PFSK-1 (cell line): ENCODE measurements around the gene SKI.

Experiments used
- FOXP2 ChIP-seq: optimal IDR thresholded peaks from 2 replicates; pipeline ENCODE3; 2011; ENCODE audit warnings: borderline replicate concordance, control low read depth, inconsistent platforms; ENCODE audit not compliant: insufficient read depth; ENCODE audit errors: extremely low read length, extremely low read depth
- POLR2AphosphoS5 ChIP-seq: IDR thresholded peaks from 2 replicates; pipeline ENCODE4 v1.6.1; 2012; ENCODE audit warnings: low read depth, mild to moderate bottlenecking, control low read depth, low read length, moderate library complexity
- TAF1 ChIP-seq: IDR thresholded peaks from 2 replicates; pipeline ENCODE4 v1.6.1; 2012; ENCODE audit warnings: low read length, control low read depth, borderline replicate concordance; ENCODE audit not compliant: insufficient read depth
- TF ChIP-seq, protein P1 (sequence below), 2 experiments: IDR thresholded peaks; 2 replicates each; pipeline versions ENCODE4 v1.6.1 to v1.8.0; 2011 to 2012; ENCODE audit warnings: low read depth in 2 of 2, low read length in 2 of 2, control low read depth in 1 of 2, inconsistent platforms in 1 of 2, mild to moderate bottlenecking in 1 of 2, moderate library complexity in 1 of 2; ENCODE audit not compliant: insufficient read depth in 1 of 2

GRCh38 chr1:2306151-2306978 is 78.2 kb downstream of the SKI start:
- TF ChIP-seq POLR2AphosphoS5 = no peak
- TF ChIP-seq TAF1 = no peak
- TF ChIP-seq, protein P1, sequence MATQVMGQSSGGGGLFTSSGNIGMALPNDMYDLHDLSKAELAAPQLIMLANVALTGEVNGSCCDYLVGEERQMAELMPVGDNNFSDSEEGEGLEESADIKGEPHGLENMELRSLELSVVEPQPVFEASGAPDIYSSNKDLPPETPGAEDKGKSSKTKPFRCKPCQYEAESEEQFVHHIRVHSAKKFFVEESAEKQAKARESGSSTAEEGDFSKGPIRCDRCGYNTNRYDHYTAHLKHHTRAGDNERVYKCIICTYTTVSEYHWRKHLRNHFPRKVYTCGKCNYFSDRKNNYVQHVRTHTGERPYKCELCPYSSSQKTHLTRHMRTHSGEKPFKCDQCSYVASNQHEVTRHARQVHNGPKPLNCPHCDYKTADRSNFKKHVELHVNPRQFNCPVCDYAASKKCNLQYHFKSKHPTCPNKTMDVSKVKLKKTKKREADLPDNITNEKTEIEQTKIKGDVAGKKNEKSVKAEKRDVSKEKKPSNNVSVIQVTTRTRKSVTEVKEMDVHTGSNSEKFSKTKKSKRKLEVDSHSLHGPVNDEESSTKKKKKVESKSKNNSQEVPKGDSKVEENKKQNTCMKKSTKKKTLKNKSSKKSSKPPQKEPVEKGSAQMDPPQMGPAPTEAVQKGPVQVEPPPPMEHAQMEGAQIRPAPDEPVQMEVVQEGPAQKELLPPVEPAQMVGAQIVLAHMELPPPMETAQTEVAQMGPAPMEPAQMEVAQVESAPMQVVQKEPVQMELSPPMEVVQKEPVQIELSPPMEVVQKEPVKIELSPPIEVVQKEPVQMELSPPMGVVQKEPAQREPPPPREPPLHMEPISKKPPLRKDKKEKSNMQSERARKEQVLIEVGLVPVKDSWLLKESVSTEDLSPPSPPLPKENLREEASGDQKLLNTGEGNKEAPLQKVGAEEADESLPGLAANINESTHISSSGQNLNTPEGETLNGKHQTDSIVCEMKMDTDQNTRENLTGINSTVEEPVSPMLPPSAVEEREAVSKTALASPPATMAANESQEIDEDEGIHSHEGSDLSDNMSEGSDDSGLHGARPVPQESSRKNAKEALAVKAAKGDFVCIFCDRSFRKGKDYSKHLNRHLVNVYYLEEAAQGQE (IDR thresholded peaks at IDR 0.05; ENCODE audit: insufficient read depth in 1 of 2, low read depth in 2 of 2, low read length in 2 of 2) = no peak
- no peak for TF ChIP-seq FOXP2
